Mesodermal cell (in vitro differentiated cells): ENCODE measurements around the gene CPNE5.

Experiments
- H3K27ac ChIP-seq: 2 replicates; pipeline ENCODE4 v1.7.0; 2013; ENCODE audit warnings: mild to moderate bottlenecking, low read depth, low read length, moderate library complexity; ENCODE audit not compliant: severe bottlenecking
- H3K36me3 ChIP-seq: 2 replicates; pipeline ENCODE4 v1.7.1; 2013; ENCODE audit warnings: mild to moderate bottlenecking, low read length, moderate library complexity; ENCODE audit not compliant: control insufficient read depth, insufficient read depth
- H3K4me1 ChIP-seq: one replicate; pipeline ENCODE4 v1.7.1; 2013; ENCODE audit warnings: mild to moderate bottlenecking, low read length; ENCODE audit not compliant: insufficient read depth, control insufficient read depth, poor library complexity, severe bottlenecking
- H3K4me3 ChIP-seq: 2 replicates; pipeline ENCODE4 v1.7.0; 2013; ENCODE audit warnings: low read length, control low read depth, mild to moderate bottlenecking; ENCODE audit not compliant: insufficient read depth, poor library complexity, severe bottlenecking; ENCODE audit errors: extremely low read depth
- H3K9me3 ChIP-seq: 2 replicates; pipeline ENCODE4 v1.7.1; 2013; ENCODE audit warnings: mild to moderate bottlenecking, low read length, moderate library complexity; ENCODE audit not compliant: control insufficient read depth
- WGBS, 2 experiments: methylation state at CpG; one replicate each; pipeline ENCODE4 v1.1.5; 2013; ENCODE audit warnings: missing lambda C conversion rate in 2 of 2; ENCODE audit not compliant: insufficient coverage in 2 of 2; 5-methylcytosine and 5-hydroxymethylcytosine counted together

Gene CPNE5

GRCh38 chr6:36739947-36740817 is 99.1 kb downstream of the CPNE5 start:
- WGBS, 2 experiments: 88 to 91% methylated on average over 12 of the region's 13 CpGs
- H3K4me1 ChIP-seq: peaks cover 18% of the 10 kb centered on the region
- no peaks in the 10 kb centered on the region for H3K9me3 ChIP-seq
- H3K36me3 ChIP-seq: no peaks in the 10 kb centered on the region
- H3K4me3 ChIP-seq: no peak overlapping the region
- H3K27ac ChIP-seq: no peak overlapping the region

- no CpG with 5 or more reads among the region's 1 CpG for WGBS, 2 experiments
- no peak overlapping the region for H3K27ac ChIP-seq
- H3K4me1 ChIP-seq: peaks cover 4% of the 10 kb centered on the region
- no peak overlapping the region for H3K4me3 ChIP-seq
- H3K36me3 ChIP-seq: no peaks in the 10 kb centered on the region
- no peaks in the 10 kb centered on the region for H3K9me3 ChIP-seq
These were observed 101.1 kb downstream of the CPNE5 start for GRCh38 chr6:36738108-36738507.

- Histone ChIP-seq H3K27ac (no peak overlapping the region), H3K36me3 (no peaks in the 10 kb centered on the region), H3K4me1 (no peaks in the 10 kb centered on the region), H3K4me3 (no peak overlapping the region), H3K9me3 (no peaks in the 10 kb centered on the region)
- 96% methylated on average over 11 to 13 of the region's 14 CpGs for WGBS, 2 experiments
These were observed 102.0 kb downstream of the CPNE5 start for GRCh38 chr6:36737043-36737785.

- no peaks in the 10 kb centered on the region for H3K36me3 ChIP-seq
- H3K27ac ChIP-seq: no peak overlapping the region
- no peak overlapping the region for H3K4me3 ChIP-seq
- H3K9me3 ChIP-seq: no peaks in the 10 kb centered on the region
- 72 to 73% methylated on average over 19 to 21 of the region's 24 CpGs for WGBS, 2 experiments
- H3K4me1 ChIP-seq: no peaks in the 10 kb centered on the region
These were observed 103.9 kb downstream of the CPNE5 start for GRCh38 chr6:36735110-36736071.

- no peak overlapping the region for H3K27ac ChIP-seq
- no peaks in the 10 kb centered on the region for H3K36me3 ChIP-seq
- H3K9me3 ChIP-seq: no peaks in the 10 kb centered on the region
- H3K4me1 ChIP-seq: no peaks in the 10 kb centered on the region
- no peak overlapping the region for H3K4me3 ChIP-seq
- 92 to 93% methylated on average over 5 to 7 of the region's 7 CpGs for WGBS, 2 experiments
These were observed 104.7 kb downstream of the CPNE5 start for GRCh38 chr6:36734486-36735060.

- H3K36me3 ChIP-seq: no peaks in the 10 kb centered on the region
- WGBS, 2 experiments: 84 to 94% methylated on average over 3 of the region's 5 CpGs
- no peak overlapping the region for H3K4me3 ChIP-seq
- no peak overlapping the region for H3K27ac ChIP-seq
- H3K4me1 ChIP-seq: peaks cover 9% of the 10 kb centered on the region
- no peaks in the 10 kb centered on the region for H3K9me3 ChIP-seq
These were observed 105.9 kb downstream of the CPNE5 start for GRCh38 chr6:36733300-36733699.

- Histone ChIP-seq H3K36me3 (no peaks in the 10 kb centered on the region), H3K4me1 (peaks cover 16% of the 10 kb centered on the region), H3K27ac (no peak overlapping the region), H3K4me3 (no peak overlapping the region), H3K9me3 (no peaks in the 10 kb centered on the region)
- 88 to 91% methylated on average over 6 to 8 of the region's 12 CpGs for WGBS, 2 experiments
These were observed 107.5 kb downstream of the CPNE5 start for GRCh38 chr6:36731622-36732310.

GRCh38 chr6:36730424-36731380 is 108.5 kb downstream of the CPNE5 start:
- 81 to 85% methylated on average over 5 to 9 of the region's 15 CpGs for WGBS, 2 experiments
- no peak overlapping the region for H3K4me3 ChIP-seq
- H3K36me3 ChIP-seq: no peaks in the 10 kb centered on the region
- peaks cover 19% of the 10 kb centered on the region for H3K4me1 ChIP-seq
- no peak overlapping the region for H3K27ac ChIP-seq
- H3K9me3 ChIP-seq: no peaks in the 10 kb centered on the region

GRCh38 chr6:36729161-36729524 is 110.1 kb downstream of the CPNE5 start:
- H3K36me3 ChIP-seq: no peaks in the 10 kb centered on the region
- H3K9me3 ChIP-seq: no peaks in the 10 kb centered on the region
- WGBS, 2 experiments: 83% methylated on average over 1 of the region's 3 CpGs; no CpG with 5 or more reads in 1 of the 2 experiments
- H3K27ac ChIP-seq: no peak overlapping the region
- H3K4me3 ChIP-seq: no peak overlapping the region
- H3K4me1 ChIP-seq: peaks cover 19% of the 10 kb centered on the region
